Measurements from ENCODE around the gene ARHGAP10. TPM values are rescaled to one million over a fixed set of nuclear protein-coding genes. Genes with fewer than 3 reads are reported as not detected.
A peak's percentile ranks its signal among the peaks of the same experiment; 100 is the strongest.

ARHGAP10 gene
- total RNA-seq, 2 donors from 2014 or later, result 14.6 to 23.3 TPM

DNA sequence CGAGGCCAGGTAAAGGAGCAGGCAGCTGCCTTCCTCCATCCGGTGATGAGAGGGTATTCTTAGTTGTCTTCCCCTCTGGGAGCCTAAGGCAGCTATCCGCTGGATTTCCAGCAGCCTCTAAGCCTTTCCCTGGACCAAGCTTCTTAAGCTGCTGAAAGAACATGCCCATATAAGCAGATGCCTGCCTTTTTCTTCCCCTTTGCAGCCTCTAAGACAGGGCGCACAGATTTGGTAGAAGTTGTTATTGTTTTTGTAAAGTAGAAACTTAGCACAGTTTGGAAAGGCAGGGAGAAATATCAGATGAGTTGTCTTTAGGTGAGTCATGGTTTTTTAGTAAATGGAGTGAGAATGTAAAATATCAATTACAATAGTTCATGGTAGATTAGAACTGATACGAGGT lies 210.8 kb downstream of the ARHGAP10 start:
- Mint-ChIP-seq H3K27ac (peak overlapping the region; percentile 89), H3K36me3 (ENCODE audit: low read depth) (peaks cover 5% of the 10 kb centered on the region), H3K4me3 (peak overlapping the region; percentile 87), H3K4me1 (peaks cover 15% of the 10 kb centered on the region), H3K27me3 (no peaks in the 10 kb centered on the region)
- no peak for DNase-seq
- no peaks in the 10 kb centered on the region for H3K9me3 ChIP-seq (ENCODE audit: control insufficient read depth, low read length, poor library complexity, severe bottlenecking)
- ATAC-seq, result peak; percentile 56

GRCh38 chr4:147943159-147943638 lies 211.3 kb downstream of the ARHGAP10 start:
- H3K4me3 Mint-ChIP-seq, result peak overlapping the region; percentile 87
- no peaks in the 10 kb centered on the region for H3K9me3 ChIP-seq (ENCODE audit: control insufficient read depth, low read length, poor library complexity, severe bottlenecking)
- ATAC-seq (peak; percentile 76), DNase-seq (no peak)
- H3K27me3 Mint-ChIP-seq, result no peaks in the 10 kb centered on the region
- peak overlapping the region; percentile 89 for H3K27ac Mint-ChIP-seq
- H3K36me3 Mint-ChIP-seq (ENCODE audit: low read depth), result peaks cover 6% of the 10 kb centered on the region
- peaks cover 15% of the 10 kb centered on the region for H3K4me1 Mint-ChIP-seq

GRCh38 chr4:147944249-147944648 lies 212.4 kb downstream of the ARHGAP10 start:
- DNase-seq, result no peak
- H3K4me3 Mint-ChIP-seq, result no peak overlapping the region
- peaks cover 15% of the 10 kb centered on the region for H3K4me1 Mint-ChIP-seq
- peaks cover 6% of the 10 kb centered on the region for H3K36me3 Mint-ChIP-seq (ENCODE audit: low read depth)
- H3K9me3 ChIP-seq (ENCODE audit: control insufficient read depth, low read length, poor library complexity, severe bottlenecking), result no peaks in the 10 kb centered on the region
- no peaks in the 10 kb centered on the region for H3K27me3 Mint-ChIP-seq
- peak; percentile 45 for ATAC-seq
- H3K27ac Mint-ChIP-seq, result peak overlapping the region; percentile 89

GRCh38 chr4:147944670-147945260 lies 212.9 kb downstream of the ARHGAP10 start:
- ATAC-seq, result no peak
- DNase-seq, result no peak
- H3K4me1 Mint-ChIP-seq, result peaks cover 15% of the 10 kb centered on the region
- peak overlapping the region; percentile 6 for H3K27ac Mint-ChIP-seq
- H3K4me3 Mint-ChIP-seq, result peak overlapping the region; percentile 56
- H3K9me3 ChIP-seq (ENCODE audit: control insufficient read depth, low read length, poor library complexity, severe bottlenecking), result no peaks in the 10 kb centered on the region
- no peaks in the 10 kb centered on the region for H3K27me3 Mint-ChIP-seq
- peaks cover 6% of the 10 kb centered on the region for H3K36me3 Mint-ChIP-seq (ENCODE audit: low read depth)

GRCh38 chr4:147948336-147948735 lies 216.4 kb downstream of the ARHGAP10 start:
- H3K36me3 Mint-ChIP-seq (ENCODE audit: low read depth), result peaks cover 9% of the 10 kb centered on the region
- ATAC-seq (no peak), DNase-seq (no peak)
- H3K4me1 Mint-ChIP-seq, result peaks cover 5% of the 10 kb centered on the region
- no peak overlapping the region for H3K4me3 Mint-ChIP-seq
- no peaks in the 10 kb centered on the region for H3K27me3 Mint-ChIP-seq
- H3K9me3 ChIP-seq (ENCODE audit: control insufficient read depth, low read length, poor library complexity, severe bottlenecking), result no peaks in the 10 kb centered on the region
- H3K27ac Mint-ChIP-seq, result no peak overlapping the region

DNA sequence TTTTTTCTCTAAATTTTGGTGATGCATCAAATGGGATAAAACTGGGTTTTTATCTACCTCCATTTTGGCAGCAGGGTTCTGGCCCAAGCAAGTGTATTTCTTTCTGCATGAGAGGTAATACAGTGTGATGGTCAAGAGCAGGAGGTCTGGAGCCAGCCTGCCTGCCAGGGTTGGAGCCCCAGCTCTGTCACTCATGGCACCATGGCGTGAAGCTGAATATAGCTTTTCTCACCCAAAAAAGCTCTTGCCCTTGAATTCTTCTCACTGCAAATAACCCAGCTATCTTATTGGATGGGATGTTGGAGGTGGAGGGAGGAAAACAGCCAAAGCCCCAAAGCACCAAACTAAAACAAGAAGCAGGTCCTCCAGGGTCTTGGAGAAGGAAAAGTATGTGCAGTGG lies 218.4 kb downstream of the ARHGAP10 start:
- Mint-ChIP-seq H3K27me3 (no peaks in the 10 kb centered on the region), H3K4me3 (no peak overlapping the region), H3K27ac (no peak overlapping the region), H3K36me3 (ENCODE audit: low read depth) (peaks cover 12% of the 10 kb centered on the region), H3K4me1 (no peaks in the 10 kb centered on the region)
- no peak for DNase-seq
- ATAC-seq, result no peak
- H3K9me3 ChIP-seq (ENCODE audit: control insufficient read depth, low read length, poor library complexity, severe bottlenecking), result no peaks in the 10 kb centered on the region

- DNase-seq (no peak), ATAC-seq (no peak)
- no peaks in the 10 kb centered on the region for H3K9me3 ChIP-seq (ENCODE audit: control insufficient read depth, low read length, poor library complexity, severe bottlenecking)
- no peaks in the 10 kb centered on the region for H3K27me3 Mint-ChIP-seq
- H3K27ac Mint-ChIP-seq, result no peak overlapping the region
- H3K4me3 Mint-ChIP-seq, result no peak overlapping the region
- H3K36me3 Mint-ChIP-seq (ENCODE audit: low read depth), result peaks cover 12% of the 10 kb centered on the region
- H3K4me1 Mint-ChIP-seq, result no peaks in the 10 kb centered on the region
Observed at GRCh38 chr4:147950841-147951240, 219.0 kb downstream of the ARHGAP10 start.

DNA sequence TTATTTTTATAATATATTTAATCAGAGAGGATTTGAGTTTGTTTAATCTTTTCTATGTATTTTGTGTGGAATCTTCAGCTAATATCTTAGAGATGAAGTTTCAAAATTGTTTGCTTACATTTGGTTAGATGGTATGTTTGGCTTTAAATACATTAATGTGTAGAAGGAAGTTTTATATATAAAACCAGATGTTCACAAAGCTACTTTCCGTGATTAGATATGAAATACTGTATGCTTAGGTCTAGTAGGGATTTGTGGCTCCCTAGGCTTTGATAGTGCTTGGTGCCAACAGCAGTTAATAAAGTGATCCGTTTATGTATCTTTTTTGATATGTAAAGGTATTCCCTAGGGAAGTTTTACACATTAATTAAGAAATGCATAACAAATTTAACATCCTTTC lies 223.0 kb downstream of the ARHGAP10 start:
- H3K4me1 Mint-ChIP-seq, result no peaks in the 10 kb centered on the region

DNA sequence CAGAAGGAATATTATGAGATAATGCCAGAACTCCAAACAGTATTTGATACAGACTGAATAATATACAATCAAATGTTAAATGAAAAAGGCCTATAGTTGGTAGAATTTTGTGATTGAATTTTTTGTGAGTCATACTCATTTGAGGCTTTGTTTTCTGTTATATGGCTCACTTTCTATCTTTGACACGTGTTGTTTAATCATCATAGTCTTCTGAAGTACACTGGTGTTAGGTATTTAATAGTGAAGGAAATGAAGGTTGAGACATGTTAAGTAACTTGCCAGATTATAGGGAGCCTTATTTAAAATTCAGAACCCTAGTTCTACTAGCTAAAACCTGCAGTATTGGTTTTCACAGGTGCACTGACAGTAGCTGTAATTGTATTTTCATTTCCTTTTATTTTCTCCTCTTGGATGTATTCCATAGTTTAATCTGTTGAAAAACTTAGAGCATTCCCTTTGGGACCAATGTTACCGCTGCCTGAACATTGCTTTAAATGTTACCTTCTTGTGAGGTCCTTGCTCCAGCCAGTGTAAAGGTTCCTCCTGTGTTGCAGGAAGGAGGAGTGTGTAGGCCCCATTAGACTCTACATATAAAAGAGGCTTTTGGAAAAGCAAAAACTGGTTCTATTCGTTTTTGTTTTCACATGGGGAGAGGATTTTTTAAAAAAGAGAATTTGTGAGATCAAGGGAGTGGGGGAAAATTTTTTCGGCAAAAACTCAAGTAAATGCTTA lies 224.1 kb downstream of the ARHGAP10 start:
- Mint-ChIP-seq H3K4me3 (no peak overlapping the region), H3K27ac (peak overlapping the region; percentile 67), H3K4me1 (no peaks in the 10 kb centered on the region), H3K36me3 (ENCODE audit: low read depth) (peaks cover 3% of the 10 kb centered on the region), H3K27me3 (no peaks in the 10 kb centered on the region)
- ATAC-seq, result no peak
- DNase-seq, result no peak
- no peaks in the 10 kb centered on the region for H3K9me3 ChIP-seq (ENCODE audit: control insufficient read depth, low read length, poor library complexity, severe bottlenecking)

More for the DNA sequence above, 223.0 kb downstream of the ARHGAP10 start:
- Mint-ChIP-seq H3K27me3 (no peaks in the 10 kb centered on the region), H3K36me3 (ENCODE audit: low read depth) (peaks cover 6% of the 10 kb centered on the region), H3K4me3 (no peak overlapping the region), H3K27ac (no peak overlapping the region)
- DNase-seq (no peak), ATAC-seq (no peak)
- H3K9me3 ChIP-seq (ENCODE audit: control insufficient read depth, low read length, poor library complexity, severe bottlenecking), result no peaks in the 10 kb centered on the region

DNA sequence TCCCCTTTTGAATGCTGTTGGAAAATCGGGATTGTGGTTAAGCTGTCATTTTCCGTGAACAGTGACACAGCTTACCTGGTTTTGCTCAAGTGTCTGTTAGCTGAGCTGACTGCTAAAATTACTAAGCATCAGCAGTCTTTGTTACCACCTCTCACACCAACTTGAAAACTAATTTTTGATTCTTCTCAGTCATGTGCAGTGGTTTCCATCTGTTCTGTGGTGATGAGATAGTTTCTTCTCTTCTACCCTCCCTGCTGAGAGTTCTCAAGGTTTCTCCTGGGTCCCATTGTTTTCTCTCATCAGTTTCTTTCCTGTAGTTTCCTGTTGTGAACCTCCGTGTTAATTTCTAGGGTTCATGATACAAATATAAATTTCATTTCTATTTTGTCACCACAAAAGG lies 225.6 kb downstream of the ARHGAP10 start:
- Mint-ChIP-seq H3K4me1 (peaks cover 3% of the 10 kb centered on the region), H3K27me3 (no peaks in the 10 kb centered on the region), H3K27ac (no peak overlapping the region), H3K36me3 (ENCODE audit: low read depth) (peaks cover 8% of the 10 kb centered on the region), H3K4me3 (no peak overlapping the region)
- H3K9me3 ChIP-seq (ENCODE audit: control insufficient read depth, low read length, poor library complexity, severe bottlenecking), result no peaks in the 10 kb centered on the region
- ATAC-seq (no peak), DNase-seq (no peak)

DNA sequence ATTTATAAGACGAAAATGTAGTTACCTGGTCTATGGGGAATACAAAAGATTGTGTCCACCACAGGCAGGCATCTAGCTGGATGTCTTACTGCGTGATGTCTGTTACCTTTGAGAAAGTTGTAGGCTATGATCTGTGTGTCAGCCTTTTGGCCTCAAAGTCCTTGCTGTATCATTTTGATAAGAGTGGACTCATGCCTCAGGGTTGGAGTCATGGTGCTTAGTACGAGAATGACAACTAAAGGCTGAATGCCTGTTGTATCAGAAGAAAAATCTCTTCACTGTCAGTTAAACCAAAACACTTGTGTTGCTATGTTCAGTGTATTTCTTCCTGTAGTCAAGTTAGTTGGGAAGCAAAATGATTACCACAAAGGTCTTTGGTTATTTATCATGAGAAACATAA lies 226.2 kb downstream of the ARHGAP10 start:
- ATAC-seq, result no peak
- H3K9me3 ChIP-seq (ENCODE audit: control insufficient read depth, low read length, poor library complexity, severe bottlenecking), result no peaks in the 10 kb centered on the region
- Mint-ChIP-seq H3K36me3 (ENCODE audit: low read depth) (peaks cover 8% of the 10 kb centered on the region), H3K4me1 (peaks cover 3% of the 10 kb centered on the region), H3K27me3 (no peaks in the 10 kb centered on the region), H3K27ac (no peak overlapping the region), H3K4me3 (no peak overlapping the region)
- DNase-seq, result no peak

DNA sequence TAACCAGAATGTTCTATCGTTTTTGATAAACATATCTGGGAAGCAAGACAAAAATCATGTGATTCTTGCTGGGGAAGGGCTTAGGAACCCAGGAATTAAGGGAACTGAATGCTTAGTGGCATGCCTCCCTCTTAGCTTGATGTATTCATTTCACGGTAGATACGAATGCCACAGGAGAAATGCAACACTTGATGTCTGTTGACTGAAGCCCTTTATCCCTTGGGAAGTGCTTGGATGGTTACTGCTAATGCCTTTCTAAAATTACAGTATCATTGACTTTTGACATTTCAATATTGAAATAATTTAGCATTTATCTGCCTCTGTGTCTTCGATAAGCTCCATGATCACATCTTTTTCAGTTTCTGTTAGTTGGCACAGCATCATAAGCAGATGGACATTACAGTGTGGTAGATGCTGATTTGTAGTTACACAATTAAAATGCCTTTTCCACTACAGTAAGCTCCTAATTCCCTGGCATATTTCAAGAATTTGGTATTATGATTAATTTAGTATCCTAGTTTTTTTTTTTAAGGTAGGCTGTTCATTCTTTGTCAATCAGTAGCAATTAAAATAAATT lies 226.7 kb downstream of the ARHGAP10 start:
- Mint-ChIP-seq H3K4me3 (no peak overlapping the region), H3K4me1 (peaks cover 3% of the 10 kb centered on the region), H3K27ac (no peak overlapping the region), H3K36me3 (ENCODE audit: low read depth) (peaks cover 7% of the 10 kb centered on the region), H3K27me3 (no peaks in the 10 kb centered on the region)
- ATAC-seq (no peak), DNase-seq (no peak)
- H3K9me3 ChIP-seq (ENCODE audit: control insufficient read depth, low read length, poor library complexity, severe bottlenecking), result no peaks in the 10 kb centered on the region

GRCh38 chr4:147960971-147961370 lies 229.1 kb downstream of the ARHGAP10 start:
- Mint-ChIP-seq H3K27ac (no peak overlapping the region), H3K4me1 (peaks cover 3% of the 10 kb centered on the region), H3K4me3 (no peak overlapping the region), H3K27me3 (no peaks in the 10 kb centered on the region), H3K36me3 (ENCODE audit: low read depth) (peaks cover 10% of the 10 kb centered on the region)
- DNase-seq (no peak), ATAC-seq (no peak)
- H3K9me3 ChIP-seq (ENCODE audit: control insufficient read depth, low read length, poor library complexity, severe bottlenecking), result no peaks in the 10 kb centered on the region
